Peyer's patch (tissue), 4 donors: ENCODE measurements around the gene RHOF. TPM values are rescaled to one million over a fixed set of nuclear protein-coding genes. Genes with fewer than 3 reads are reported as not detected.

ENCODE experiments used
- DNase-seq, 3 donors: peaks; one replicate each; pipeline ENCODE4 v3.0.0-alpha.2; 2017 to 2019
- H3K27ac ChIP-seq, 4 donors: fragments of 200-600 bp; sonication (generic); one replicate each; pipeline ENCODE4 v1.5.1; 2016 to 2019
- H3K27me3 ChIP-seq, 2 donors: fragments of 200-600 bp; sonication (generic); one replicate each; pipeline ENCODE4 v1.5.1; 2019
- H3K36me3 ChIP-seq, 3 donors: fragments of 200-600 bp; sonication (generic); one replicate each; pipeline ENCODE4 v1.5.1; 2016 to 2019
- H3K4me1 ChIP-seq, 4 donors: fragments of 200-600 bp; sonication (generic); one replicate each; pipeline ENCODE4 v1.5.1; 2016 to 2019
- H3K4me3 ChIP-seq, 4 donors: fragments of 200-600 bp; sonication (generic); 1 replicate in 3 of 4; 2 replicates in 1 of 4; pipeline ENCODE4 v1.5.1; 2016 to 2019; ENCODE audit warnings: mild to moderate bottlenecking in 1 of 4
- H3K9me3 ChIP-seq, 4 donors: fragments of 200-600 bp; sonication (generic); one replicate each; pipeline ENCODE4 v1.5.1; 2016 to 2019; ENCODE audit warnings: mild to moderate bottlenecking in 1 of 4
- CTCF ChIP-seq, 6 experiments: fragments of 450-650 bp in 4 of 6; fragments of 200-600 bp in 2 of 6; sonication (generic) in 1 of 6; IDR thresholded peaks; one replicate each; pipeline ENCODE4 v1.5.1; 2017 to 2019; ENCODE audit warnings: antibody characterized with exemption in 6 of 6, mild to moderate bottlenecking in 3 of 6, moderate library complexity in 1 of 6
- POLR2A ChIP-seq, 2 donors: fragments of 450-650 bp; IDR thresholded peaks; one replicate each; pipeline ENCODE4 v1.5.1; 2017; ENCODE audit warnings: antibody characterized with exemption in 2 of 2, mild to moderate bottlenecking in 2 of 2, moderate library complexity in 2 of 2
- total RNA-seq, 4 donors: library from RNA; depleted of rRNA; stranded (reverse); fragments of >200 nt; gene quantifications; one replicate each; pipeline ENCODE4 v1.1.0, GENCODE V29; 2016

Gene RHOF
- total RNA-seq, 4 donors from 2014 or later, result 31.4 to 134 (median 91.0) TPM

- Histone ChIP-seq H3K27me3 (no peaks in the 10 kb centered on the region), H3K4me1 (peaks cover 4 to 51% (median 16%) of the 10 kb centered on the region in 4 donors), H3K36me3 (peaks cover 0 to 12% (median 0%) of the 10 kb centered on the region in 3 donors), H3K27ac (peak overlapping the region; percentile 100), H3K4me3 (peak overlapping the region; percentile 82 to 93 (median 88)), H3K9me3 (no peaks in the 10 kb centered on the region)
- TF ChIP-seq POLR2A (IDR thresholded peaks at IDR 0.05), result peak in 1 of 2 donors; percentile 19
- TF ChIP-seq CTCF (IDR thresholded peaks at IDR 0.05), result peak in 1 of 6 experiments; percentile 18
- peak in 2 of 3 donors; percentile 79 to 83 for DNase-seq
Observed at GRCh38 chr12:121799156-121799841, 5.8 kb upstream of the RHOF start.

GRCh38 chr12:121798787-121799155, 5.3 kb upstream of the RHOF start:
- H3K4me3 ChIP-seq, result peak overlapping the region in 3 of 4 donors; percentile 82 to 93 (median 91)
- H3K27me3 ChIP-seq, result no peaks in the 10 kb centered on the region
- H3K9me3 ChIP-seq, result no peaks in the 10 kb centered on the region
- peaks cover 4 to 56% (median 16%) of the 10 kb centered on the region in 4 donors for H3K4me1 ChIP-seq
- H3K27ac ChIP-seq, result peak overlapping the region; percentile 100
- no peak for DNase-seq
- no peak for TF ChIP-seq CTCF (IDR thresholded peaks at IDR 0.05)
- no peak for TF ChIP-seq POLR2A (IDR thresholded peaks at IDR 0.05)
- peaks cover 0 to 12% (median 0%) of the 10 kb centered on the region in 3 donors for H3K36me3 ChIP-seq

GRCh38 chr12:121797937-121798786, 4.7 kb upstream of the RHOF start:
- no peaks in the 10 kb centered on the region for H3K9me3 ChIP-seq
- peak in 2 of 3 donors; percentile 87 to 90 for DNase-seq
- H3K4me1 ChIP-seq, result peaks cover 4 to 63% (median 18%) of the 10 kb centered on the region in 4 donors
- H3K4me3 ChIP-seq, result peak overlapping the region in 2 of 4 donors; percentile 91 to 93
- TF ChIP-seq CTCF (IDR thresholded peaks at IDR 0.05) (no peak), POLR2A (IDR thresholded peaks at IDR 0.05) (peak; percentile 27 to 79)
- H3K27ac ChIP-seq, result peak overlapping the region; percentile 100
- peaks cover 0 to 12% (median 0%) of the 10 kb centered on the region in 3 donors for H3K36me3 ChIP-seq
- no peaks in the 10 kb centered on the region for H3K27me3 ChIP-seq

GRCh38 chr12:121796855-121797751, 3.6 kb upstream of the RHOF start:
- Histone ChIP-seq H3K4me3 (peak overlapping the region in 3 of 4 donors; percentile 8 to 93 (median 91)), H3K27ac (peak overlapping the region; percentile 100), H3K36me3 (peaks cover 0 to 12% (median 0%) of the 10 kb centered on the region in 3 donors), H3K27me3 (no peaks in the 10 kb centered on the region), H3K4me1 (peaks cover 7 to 68% (median 19%) of the 10 kb centered on the region in 4 donors), H3K9me3 (no peaks in the 10 kb centered on the region)
- TF ChIP-seq POLR2A (IDR thresholded peaks at IDR 0.05) (peak; percentile 48 to 87), CTCF (IDR thresholded peaks at IDR 0.05) (peak in 3 of 6 experiments; percentile 51 to 63 (median 56))
- peak in 2 of 3 donors; percentile 96 to 98 for DNase-seq
